ENCODE results near the gene PDGFRB.

DNA sequence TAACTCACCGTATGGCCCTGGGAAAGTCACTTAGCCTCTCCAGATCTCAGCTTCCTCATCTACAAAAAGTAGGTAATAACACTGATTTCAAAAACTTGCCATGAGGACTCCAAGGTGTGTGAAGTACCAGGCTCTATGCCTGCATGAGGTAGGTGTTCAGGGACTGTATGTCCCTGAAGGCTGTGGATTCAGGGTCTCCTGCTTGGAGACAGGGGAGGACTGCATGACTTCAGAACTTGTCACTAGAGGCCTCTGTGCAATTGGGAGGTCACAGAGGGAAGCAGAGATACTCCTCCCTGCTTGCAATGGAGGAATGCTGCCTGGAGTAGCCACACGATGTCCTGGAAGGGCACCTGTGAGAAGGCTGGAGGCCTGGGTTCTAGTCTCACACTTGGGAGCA is 2.2 kb downstream of the PDGFRB start:
- TF ChIP-seq, protein P1, sequence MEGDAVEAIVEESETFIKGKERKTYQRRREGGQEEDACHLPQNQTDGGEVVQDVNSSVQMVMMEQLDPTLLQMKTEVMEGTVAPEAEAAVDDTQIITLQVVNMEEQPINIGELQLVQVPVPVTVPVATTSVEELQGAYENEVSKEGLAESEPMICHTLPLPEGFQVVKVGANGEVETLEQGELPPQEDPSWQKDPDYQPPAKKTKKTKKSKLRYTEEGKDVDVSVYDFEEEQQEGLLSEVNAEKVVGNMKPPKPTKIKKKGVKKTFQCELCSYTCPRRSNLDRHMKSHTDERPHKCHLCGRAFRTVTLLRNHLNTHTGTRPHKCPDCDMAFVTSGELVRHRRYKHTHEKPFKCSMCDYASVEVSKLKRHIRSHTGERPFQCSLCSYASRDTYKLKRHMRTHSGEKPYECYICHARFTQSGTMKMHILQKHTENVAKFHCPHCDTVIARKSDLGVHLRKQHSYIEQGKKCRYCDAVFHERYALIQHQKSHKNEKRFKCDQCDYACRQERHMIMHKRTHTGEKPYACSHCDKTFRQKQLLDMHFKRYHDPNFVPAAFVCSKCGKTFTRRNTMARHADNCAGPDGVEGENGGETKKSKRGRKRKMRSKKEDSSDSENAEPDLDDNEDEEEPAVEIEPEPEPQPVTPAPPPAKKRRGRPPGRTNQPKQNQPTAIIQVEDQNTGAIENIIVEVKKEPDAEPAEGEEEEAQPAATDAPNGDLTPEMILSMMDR (IDR thresholded peaks at IDR 0.05 in 2 of 3, conservative IDR thresholded peaks at IDR 0.05 in 1 of 3; ENCODE audit: borderline replicate concordance in 1 of 3, insufficient read depth in 1 of 3, low read depth in 2 of 3, low read length in 2 of 3) = no peak
- no peak for TF ChIP-seq EGR1 (IDR thresholded peaks at IDR 0.05; ENCODE audit: low read depth)
- TF ChIP-seq, protein P2, sequence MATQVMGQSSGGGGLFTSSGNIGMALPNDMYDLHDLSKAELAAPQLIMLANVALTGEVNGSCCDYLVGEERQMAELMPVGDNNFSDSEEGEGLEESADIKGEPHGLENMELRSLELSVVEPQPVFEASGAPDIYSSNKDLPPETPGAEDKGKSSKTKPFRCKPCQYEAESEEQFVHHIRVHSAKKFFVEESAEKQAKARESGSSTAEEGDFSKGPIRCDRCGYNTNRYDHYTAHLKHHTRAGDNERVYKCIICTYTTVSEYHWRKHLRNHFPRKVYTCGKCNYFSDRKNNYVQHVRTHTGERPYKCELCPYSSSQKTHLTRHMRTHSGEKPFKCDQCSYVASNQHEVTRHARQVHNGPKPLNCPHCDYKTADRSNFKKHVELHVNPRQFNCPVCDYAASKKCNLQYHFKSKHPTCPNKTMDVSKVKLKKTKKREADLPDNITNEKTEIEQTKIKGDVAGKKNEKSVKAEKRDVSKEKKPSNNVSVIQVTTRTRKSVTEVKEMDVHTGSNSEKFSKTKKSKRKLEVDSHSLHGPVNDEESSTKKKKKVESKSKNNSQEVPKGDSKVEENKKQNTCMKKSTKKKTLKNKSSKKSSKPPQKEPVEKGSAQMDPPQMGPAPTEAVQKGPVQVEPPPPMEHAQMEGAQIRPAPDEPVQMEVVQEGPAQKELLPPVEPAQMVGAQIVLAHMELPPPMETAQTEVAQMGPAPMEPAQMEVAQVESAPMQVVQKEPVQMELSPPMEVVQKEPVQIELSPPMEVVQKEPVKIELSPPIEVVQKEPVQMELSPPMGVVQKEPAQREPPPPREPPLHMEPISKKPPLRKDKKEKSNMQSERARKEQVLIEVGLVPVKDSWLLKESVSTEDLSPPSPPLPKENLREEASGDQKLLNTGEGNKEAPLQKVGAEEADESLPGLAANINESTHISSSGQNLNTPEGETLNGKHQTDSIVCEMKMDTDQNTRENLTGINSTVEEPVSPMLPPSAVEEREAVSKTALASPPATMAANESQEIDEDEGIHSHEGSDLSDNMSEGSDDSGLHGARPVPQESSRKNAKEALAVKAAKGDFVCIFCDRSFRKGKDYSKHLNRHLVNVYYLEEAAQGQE (IDR thresholded peaks at IDR 0.05; ENCODE audit: low read depth) = no peak
- no peak for TF ChIP-seq JUND (IDR thresholded peaks at IDR 0.05)
- no peak for TF ChIP-seq EZH2 (IDR thresholded peaks at IDR 0.05)
- no peak for TF ChIP-seq SP1 (IDR thresholded peaks at IDR 0.05; ENCODE audit: low read depth)
- TF ChIP-seq EZH2phosphoT487 (IDR thresholded peaks at IDR 0.05; ENCODE audit: borderline replicate concordance) = no peak
- no peak for TF ChIP-seq POLR2A (IDR thresholded peaks at IDR 0.05; ENCODE audit: borderline replicate concordance, extremely low read depth, insufficient read depth, insufficient read length)
- TF ChIP-seq, protein P3, sequence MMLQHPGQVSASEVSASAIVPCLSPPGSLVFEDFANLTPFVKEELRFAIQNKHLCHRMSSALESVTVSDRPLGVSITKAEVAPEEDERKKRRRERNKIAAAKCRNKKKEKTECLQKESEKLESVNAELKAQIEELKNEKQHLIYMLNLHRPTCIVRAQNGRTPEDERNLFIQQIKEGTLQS (IDR thresholded peaks at IDR 0.05) = no peak

All from HCT116 (cell line).